DND-41 (cell line): ENCODE measurements around the gene NFX1.

ENCODE experiments used
- CTCF ChIP-seq: IDR thresholded peaks from 2 replicates; pipeline ENCODE4 v1.5.1; 2012; ENCODE audit warnings: borderline replicate concordance, low read length, moderate library complexity, mild to moderate bottlenecking; ENCODE audit not compliant: poor library complexity, severe bottlenecking; ENCODE audit errors: extremely low read depth
- EZH2 ChIP-seq: IDR thresholded peaks from 3 replicates; pipeline ENCODE4 v1.6.1; 2012; ENCODE audit warnings: borderline replicate concordance, low read depth, mild to moderate bottlenecking, moderate library complexity, low read length, inconsistent platforms; ENCODE audit not compliant: severe bottlenecking

GRCh38 chr9:33375238-33375840, 85.0 kb downstream of the NFX1 start:
- no peak for TF ChIP-seq EZH2
- TF ChIP-seq CTCF = no peak
